HL-60 (cell line): ENCODE data around the gene GRID1.

Source experiments
- DNase-seq, 2 experiments: peaks; one replicate each; pipeline ENCODE4 v3.0.0-alpha.2; 2010 to 2020; ENCODE audit warnings: low read depth in 1 of 2, low spot score in 1 of 2
- H3K27ac ChIP-seq: fragments of 250-450 bp; sonication (Bioruptor Pico); replicated peaks from 2 replicates; pipeline ENCODE4 v1.5.1; 2020; ENCODE audit warnings: mild to moderate bottlenecking, moderate library complexity
- H3K27me3 ChIP-seq: fragments of 250-450 bp; sonication (Bioruptor Pico); 2 replicates; pipeline ENCODE4 v1.5.1; 2021; ENCODE audit warnings: mild to moderate bottlenecking, moderate library complexity; ENCODE audit not compliant: insufficient read depth, poor library complexity, severe bottlenecking
- H3K4me3 ChIP-seq: replicated peaks from 2 replicates; pipeline ENCODE4 v1.5.1; 2011; ENCODE audit warnings: mild to moderate bottlenecking, control low read depth, low read length; ENCODE audit not compliant: insufficient read depth
- GABPA ChIP-seq: IDR thresholded peaks from 2 replicates; pipeline ENCODE4 v1.6.1; 2012; ENCODE audit warnings: low read depth
- POLR2AphosphoS5 ChIP-seq: IDR thresholded peaks from 2 replicates; pipeline ENCODE4 v1.6.1; 2012; ENCODE audit warnings: low read depth
- SPI1 ChIP-seq: IDR thresholded peaks from 2 replicates; pipeline ENCODE4 v1.6.1; 2012; ENCODE audit warnings: low read depth, mild to moderate bottlenecking, borderline replicate concordance
- TF ChIP-seq, protein P1 (sequence below): IDR thresholded peaks from one replicate; pipeline ENCODE4 v1.5.1; 2011; ENCODE audit warnings: low read length, control low read depth, inconsistent platforms; ENCODE audit not compliant: insufficient read depth
- TF ChIP-seq, protein P2 (sequence below): IDR thresholded peaks from 2 replicates; pipeline ENCODE4 v1.6.1; 2012; ENCODE audit warnings: low read depth; ENCODE audit not compliant: insufficient replicate concordance

The GRID1 gene

DNA sequence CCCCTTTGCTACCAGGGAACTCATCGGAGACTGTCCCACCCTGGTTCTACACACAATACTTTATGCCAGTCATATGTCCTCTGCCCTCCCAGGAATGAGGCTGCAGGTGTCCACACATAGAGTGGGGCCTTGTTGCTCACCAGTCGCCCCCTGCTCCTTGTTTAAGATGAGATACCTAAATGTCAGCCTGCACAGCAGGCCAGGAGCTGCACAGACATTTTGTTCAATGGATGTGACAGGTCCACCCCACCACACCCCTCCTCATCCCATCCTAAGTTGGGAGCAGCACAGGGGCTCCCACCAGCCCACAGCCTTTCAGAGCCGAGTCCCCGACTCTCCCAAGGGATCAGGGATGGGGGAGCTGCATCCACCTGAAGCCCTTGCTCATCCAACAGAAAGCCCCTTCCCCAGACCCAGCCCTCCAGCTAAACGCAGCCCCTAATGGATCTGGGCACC is 6.2 kb upstream of the GRID1 start:
- Histone ChIP-seq H3K27ac (no peak overlapping the region), H3K4me3 (no peak overlapping the region), H3K27me3 (peaks cover 9% of the 10 kb centered on the region)
- DNase-seq = no peak
- TF ChIP-seq GABPA (no peak), SPI1 (no peak), POLR2AphosphoS5 (no peak)
- TF ChIP-seq, protein P1, sequence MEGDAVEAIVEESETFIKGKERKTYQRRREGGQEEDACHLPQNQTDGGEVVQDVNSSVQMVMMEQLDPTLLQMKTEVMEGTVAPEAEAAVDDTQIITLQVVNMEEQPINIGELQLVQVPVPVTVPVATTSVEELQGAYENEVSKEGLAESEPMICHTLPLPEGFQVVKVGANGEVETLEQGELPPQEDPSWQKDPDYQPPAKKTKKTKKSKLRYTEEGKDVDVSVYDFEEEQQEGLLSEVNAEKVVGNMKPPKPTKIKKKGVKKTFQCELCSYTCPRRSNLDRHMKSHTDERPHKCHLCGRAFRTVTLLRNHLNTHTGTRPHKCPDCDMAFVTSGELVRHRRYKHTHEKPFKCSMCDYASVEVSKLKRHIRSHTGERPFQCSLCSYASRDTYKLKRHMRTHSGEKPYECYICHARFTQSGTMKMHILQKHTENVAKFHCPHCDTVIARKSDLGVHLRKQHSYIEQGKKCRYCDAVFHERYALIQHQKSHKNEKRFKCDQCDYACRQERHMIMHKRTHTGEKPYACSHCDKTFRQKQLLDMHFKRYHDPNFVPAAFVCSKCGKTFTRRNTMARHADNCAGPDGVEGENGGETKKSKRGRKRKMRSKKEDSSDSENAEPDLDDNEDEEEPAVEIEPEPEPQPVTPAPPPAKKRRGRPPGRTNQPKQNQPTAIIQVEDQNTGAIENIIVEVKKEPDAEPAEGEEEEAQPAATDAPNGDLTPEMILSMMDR = no peak
- TF ChIP-seq, protein P2, sequence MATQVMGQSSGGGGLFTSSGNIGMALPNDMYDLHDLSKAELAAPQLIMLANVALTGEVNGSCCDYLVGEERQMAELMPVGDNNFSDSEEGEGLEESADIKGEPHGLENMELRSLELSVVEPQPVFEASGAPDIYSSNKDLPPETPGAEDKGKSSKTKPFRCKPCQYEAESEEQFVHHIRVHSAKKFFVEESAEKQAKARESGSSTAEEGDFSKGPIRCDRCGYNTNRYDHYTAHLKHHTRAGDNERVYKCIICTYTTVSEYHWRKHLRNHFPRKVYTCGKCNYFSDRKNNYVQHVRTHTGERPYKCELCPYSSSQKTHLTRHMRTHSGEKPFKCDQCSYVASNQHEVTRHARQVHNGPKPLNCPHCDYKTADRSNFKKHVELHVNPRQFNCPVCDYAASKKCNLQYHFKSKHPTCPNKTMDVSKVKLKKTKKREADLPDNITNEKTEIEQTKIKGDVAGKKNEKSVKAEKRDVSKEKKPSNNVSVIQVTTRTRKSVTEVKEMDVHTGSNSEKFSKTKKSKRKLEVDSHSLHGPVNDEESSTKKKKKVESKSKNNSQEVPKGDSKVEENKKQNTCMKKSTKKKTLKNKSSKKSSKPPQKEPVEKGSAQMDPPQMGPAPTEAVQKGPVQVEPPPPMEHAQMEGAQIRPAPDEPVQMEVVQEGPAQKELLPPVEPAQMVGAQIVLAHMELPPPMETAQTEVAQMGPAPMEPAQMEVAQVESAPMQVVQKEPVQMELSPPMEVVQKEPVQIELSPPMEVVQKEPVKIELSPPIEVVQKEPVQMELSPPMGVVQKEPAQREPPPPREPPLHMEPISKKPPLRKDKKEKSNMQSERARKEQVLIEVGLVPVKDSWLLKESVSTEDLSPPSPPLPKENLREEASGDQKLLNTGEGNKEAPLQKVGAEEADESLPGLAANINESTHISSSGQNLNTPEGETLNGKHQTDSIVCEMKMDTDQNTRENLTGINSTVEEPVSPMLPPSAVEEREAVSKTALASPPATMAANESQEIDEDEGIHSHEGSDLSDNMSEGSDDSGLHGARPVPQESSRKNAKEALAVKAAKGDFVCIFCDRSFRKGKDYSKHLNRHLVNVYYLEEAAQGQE = no peak

DNA sequence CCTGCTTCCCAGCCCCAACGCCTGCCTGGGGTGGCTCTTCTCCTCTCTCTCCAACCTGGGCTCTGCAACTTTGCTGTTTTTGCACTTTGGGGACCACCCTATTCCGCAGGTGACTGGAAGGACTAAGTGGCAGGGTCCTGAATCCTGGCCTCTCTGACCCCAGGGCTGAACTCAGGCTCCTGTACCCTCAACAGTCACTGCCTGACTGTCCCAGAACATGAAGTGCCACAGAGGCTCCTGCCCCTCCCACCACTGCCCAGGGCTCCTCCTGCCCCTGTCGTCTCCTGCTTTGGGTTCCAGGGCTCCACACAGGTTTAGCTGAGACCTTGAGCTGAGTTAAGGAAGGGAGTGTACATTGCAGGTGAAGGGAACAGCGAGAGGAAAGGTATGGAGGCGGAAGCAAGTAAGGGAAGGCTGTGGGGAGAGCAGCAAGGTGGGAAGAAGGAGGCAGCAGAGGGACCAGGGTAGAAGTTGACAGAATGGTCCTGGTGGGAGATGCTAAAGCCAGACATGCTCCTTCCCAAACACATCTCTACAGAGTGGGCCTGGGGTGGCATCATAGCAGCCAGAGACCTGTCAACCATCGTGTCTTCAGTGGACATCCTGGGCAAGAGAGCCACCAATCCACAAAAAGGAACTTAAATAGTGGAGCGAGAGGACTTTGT is 5.7 kb upstream of the GRID1 start:
- Histone ChIP-seq H3K27ac (no peak overlapping the region), H3K27me3 (peaks cover 14% of the 10 kb centered on the region), H3K4me3 (no peak overlapping the region)
- no peak for DNase-seq
- TF ChIP-seq, protein P1 = no peak
- no peak for TF ChIP-seq GABPA
- TF ChIP-seq POLR2AphosphoS5 = no peak
- TF ChIP-seq, protein P2 = no peak
- no peak for TF ChIP-seq SPI1

DNA sequence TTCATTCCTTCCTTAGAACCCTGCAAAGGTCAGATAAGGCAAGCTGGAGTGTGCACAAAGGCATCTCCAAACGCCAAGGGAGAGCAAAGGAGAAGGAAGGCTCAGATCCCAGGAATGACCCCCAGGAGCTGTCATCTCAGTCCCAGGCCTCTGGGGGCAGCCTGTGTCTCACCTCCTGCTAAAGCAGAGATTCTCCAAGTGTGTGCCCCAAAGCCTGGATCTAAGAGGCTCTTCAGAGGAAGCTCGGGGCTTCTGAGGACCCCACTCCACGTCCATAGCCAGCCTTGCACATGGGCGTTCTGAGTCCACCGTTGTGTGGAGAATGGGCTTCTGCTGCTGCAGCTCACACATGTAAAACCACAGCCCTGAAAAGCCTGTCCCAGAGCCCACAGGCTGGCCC is 5.1 kb upstream of the GRID1 start:
- H3K27me3 ChIP-seq = peaks cover 19% of the 10 kb centered on the region
- TF ChIP-seq, protein P2 = no peak
- TF ChIP-seq POLR2AphosphoS5 (no peak), GABPA (no peak)
- TF ChIP-seq, protein P1 = no peak
- no peak for DNase-seq
- no peak overlapping the region for H3K27ac ChIP-seq
- H3K4me3 ChIP-seq = no peak overlapping the region
